ENCODE results near the gene RNF217.
"Not testable (repeated sequence)": the region's sequence is repeated elsewhere in the genome, so short reads cannot be mapped to it uniquely, and the experiment has no call there.

The RNF217 gene

GRCh38 chr6:125020385-125020784 is 58.1 kb downstream of the RNF217 start:
- no peak for DNase-seq

- no peak for DNase-seq
Observed at GRCh38 chr6:125022391-125022989, 60.3 kb downstream of the RNF217 start.

- no peak for DNase-seq
Observed at GRCh38 chr6:125025164-125025854, 63.1 kb downstream of the RNF217 start.

GRCh38 chr6:125027287-125027686 is 65.0 kb downstream of the RNF217 start:
- no peak for DNase-seq

GRCh38 chr6:125030969-125031368 is 68.7 kb downstream of the RNF217 start:
- DNase-seq: no peak

- no peak for DNase-seq
Observed at GRCh38 chr6:125031385-125031784, 69.1 kb downstream of the RNF217 start.

GRCh38 chr6:125034929-125035328 is 72.7 kb downstream of the RNF217 start:
- not testable (repeated sequence) for DNase-seq

GRCh38 chr6:125036486-125036885 is 74.2 kb downstream of the RNF217 start:
- not testable (repeated sequence) for DNase-seq

- DNase-seq: no peak
Observed at GRCh38 chr6:125037827-125038226, 75.6 kb downstream of the RNF217 start.

GRCh38 chr6:125038925-125039324 is 76.7 kb downstream of the RNF217 start:
- no peak for DNase-seq

- no peak for DNase-seq
Observed at GRCh38 chr6:125041740-125042459, 79.7 kb downstream of the RNF217 start.

GRCh38 chr6:125044066-125044465 is 81.8 kb downstream of the RNF217 start:
- DNase-seq: no peak

GRCh38 chr6:125044667-125045066 is 82.4 kb downstream of the RNF217 start:
- no peak for DNase-seq

- DNase-seq: no peak
Observed at GRCh38 chr6:125046107-125046925, 84.1 kb downstream of the RNF217 start.

- no peak for DNase-seq
Observed at GRCh38 chr6:125048274-125048673, 86.0 kb downstream of the RNF217 start.

- DNase-seq: no peak
Observed at GRCh38 chr6:125050663-125051318, 88.6 kb downstream of the RNF217 start.

- DNase-seq: no peak
Observed at GRCh38 chr6:125053809-125054208, 91.6 kb downstream of the RNF217 start.

GRCh38 chr6:125054331-125054730 is 92.1 kb downstream of the RNF217 start:
- DNase-seq: no peak

- DNase-seq: no peak
Observed at GRCh38 chr6:125057392-125058246, 95.4 kb downstream of the RNF217 start.

- DNase-seq: no peak
Observed at GRCh38 chr6:125058546-125058945, 96.3 kb downstream of the RNF217 start.

GRCh38 chr6:125063307-125063706 is 101.1 kb downstream of the RNF217 start:
- no peak for DNase-seq

- no peak for DNase-seq
Observed at GRCh38 chr6:125066140-125066539, 103.9 kb downstream of the RNF217 start.
